Measurements from ENCODE around the gene MRPS14.

DNA sequence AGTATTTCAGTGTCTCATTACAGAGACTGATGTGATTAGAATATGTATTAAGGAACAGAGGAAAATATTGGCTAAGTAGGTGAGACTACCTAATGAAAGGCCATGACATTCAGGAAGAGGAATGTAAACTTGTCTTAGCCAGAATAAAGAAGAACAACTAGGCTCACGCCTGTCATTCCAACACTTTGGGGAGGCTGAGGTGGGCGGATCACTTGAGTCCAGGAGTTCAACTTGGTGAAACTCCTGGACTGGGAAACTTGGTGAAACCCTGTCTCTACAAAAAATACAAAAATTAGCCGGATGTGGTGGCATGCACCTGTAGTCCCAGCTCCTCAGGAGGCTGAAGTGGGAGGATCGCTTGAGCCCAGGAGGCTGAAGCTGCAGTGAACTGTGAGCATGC is 38.3 kb downstream of the MRPS14 start:
- TF ChIP-seq, protein P1, sequence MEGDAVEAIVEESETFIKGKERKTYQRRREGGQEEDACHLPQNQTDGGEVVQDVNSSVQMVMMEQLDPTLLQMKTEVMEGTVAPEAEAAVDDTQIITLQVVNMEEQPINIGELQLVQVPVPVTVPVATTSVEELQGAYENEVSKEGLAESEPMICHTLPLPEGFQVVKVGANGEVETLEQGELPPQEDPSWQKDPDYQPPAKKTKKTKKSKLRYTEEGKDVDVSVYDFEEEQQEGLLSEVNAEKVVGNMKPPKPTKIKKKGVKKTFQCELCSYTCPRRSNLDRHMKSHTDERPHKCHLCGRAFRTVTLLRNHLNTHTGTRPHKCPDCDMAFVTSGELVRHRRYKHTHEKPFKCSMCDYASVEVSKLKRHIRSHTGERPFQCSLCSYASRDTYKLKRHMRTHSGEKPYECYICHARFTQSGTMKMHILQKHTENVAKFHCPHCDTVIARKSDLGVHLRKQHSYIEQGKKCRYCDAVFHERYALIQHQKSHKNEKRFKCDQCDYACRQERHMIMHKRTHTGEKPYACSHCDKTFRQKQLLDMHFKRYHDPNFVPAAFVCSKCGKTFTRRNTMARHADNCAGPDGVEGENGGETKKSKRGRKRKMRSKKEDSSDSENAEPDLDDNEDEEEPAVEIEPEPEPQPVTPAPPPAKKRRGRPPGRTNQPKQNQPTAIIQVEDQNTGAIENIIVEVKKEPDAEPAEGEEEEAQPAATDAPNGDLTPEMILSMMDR (IDR thresholded peaks at IDR 0.05; ENCODE audit: poor library complexity, severe bottlenecking): no peak
- TF ChIP-seq EP300 (conservative IDR thresholded peaks at IDR 0.05; ENCODE audit: poor library complexity, severe bottlenecking) (no peak), POLR2AphosphoS5 (IDR thresholded peaks at IDR 0.05) (no peak), RAD21 (conservative IDR thresholded peaks at IDR 0.05) (no peak)
- TF ChIP-seq, protein P2, sequence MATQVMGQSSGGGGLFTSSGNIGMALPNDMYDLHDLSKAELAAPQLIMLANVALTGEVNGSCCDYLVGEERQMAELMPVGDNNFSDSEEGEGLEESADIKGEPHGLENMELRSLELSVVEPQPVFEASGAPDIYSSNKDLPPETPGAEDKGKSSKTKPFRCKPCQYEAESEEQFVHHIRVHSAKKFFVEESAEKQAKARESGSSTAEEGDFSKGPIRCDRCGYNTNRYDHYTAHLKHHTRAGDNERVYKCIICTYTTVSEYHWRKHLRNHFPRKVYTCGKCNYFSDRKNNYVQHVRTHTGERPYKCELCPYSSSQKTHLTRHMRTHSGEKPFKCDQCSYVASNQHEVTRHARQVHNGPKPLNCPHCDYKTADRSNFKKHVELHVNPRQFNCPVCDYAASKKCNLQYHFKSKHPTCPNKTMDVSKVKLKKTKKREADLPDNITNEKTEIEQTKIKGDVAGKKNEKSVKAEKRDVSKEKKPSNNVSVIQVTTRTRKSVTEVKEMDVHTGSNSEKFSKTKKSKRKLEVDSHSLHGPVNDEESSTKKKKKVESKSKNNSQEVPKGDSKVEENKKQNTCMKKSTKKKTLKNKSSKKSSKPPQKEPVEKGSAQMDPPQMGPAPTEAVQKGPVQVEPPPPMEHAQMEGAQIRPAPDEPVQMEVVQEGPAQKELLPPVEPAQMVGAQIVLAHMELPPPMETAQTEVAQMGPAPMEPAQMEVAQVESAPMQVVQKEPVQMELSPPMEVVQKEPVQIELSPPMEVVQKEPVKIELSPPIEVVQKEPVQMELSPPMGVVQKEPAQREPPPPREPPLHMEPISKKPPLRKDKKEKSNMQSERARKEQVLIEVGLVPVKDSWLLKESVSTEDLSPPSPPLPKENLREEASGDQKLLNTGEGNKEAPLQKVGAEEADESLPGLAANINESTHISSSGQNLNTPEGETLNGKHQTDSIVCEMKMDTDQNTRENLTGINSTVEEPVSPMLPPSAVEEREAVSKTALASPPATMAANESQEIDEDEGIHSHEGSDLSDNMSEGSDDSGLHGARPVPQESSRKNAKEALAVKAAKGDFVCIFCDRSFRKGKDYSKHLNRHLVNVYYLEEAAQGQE (IDR thresholded peaks at IDR 0.05; ENCODE audit: borderline replicate concordance): no peak

Measured in neural cell (in vitro differentiated cells).